GM12878 (cell line): ENCODE measurements around the gene VANGL2. TPM values are rescaled to one million over a fixed set of nuclear protein-coding genes. Genes with fewer than 3 reads are reported as not detected.

Experiments used
- GATAD2B ChIP-seq: fragments of 450-650 bp; conservative IDR thresholded peaks from 2 replicates; pipeline ENCODE4 v1.6.1; 2017; ENCODE audit warnings: low read depth, mild to moderate bottlenecking, moderate library complexity
- HDGF ChIP-seq: fragments of 450-650 bp; IDR thresholded peaks from 2 replicates; pipeline ENCODE4 v1.6.1; 2016; ENCODE audit warnings: antibody characterized with exemption
- RBBP5 ChIP-seq: fragments of 200-600 bp; sonication (generic); conservative IDR thresholded peaks from 2 replicates; pipeline ENCODE4 v1.6.1; 2016
- SP1 ChIP-seq: IDR thresholded peaks from one replicate; pipeline ENCODE4 v1.6.1; 2011; ENCODE audit warnings: low read depth, low read length
- USF1 ChIP-seq: IDR thresholded peaks from 2 replicates; pipeline ENCODE4 v1.6.1; 2011; ENCODE audit warnings: borderline replicate concordance, low read depth, mild to moderate bottlenecking, moderate library complexity, mixed read lengths, low read length; ENCODE audit not compliant: insufficient read depth; ENCODE audit errors: extremely low read length
- ZBTB40 ChIP-seq: fragments of 450-650 bp; IDR thresholded peaks from 2 replicates; pipeline ENCODE4 v1.6.1; 2016; ENCODE audit warnings: mild to moderate bottlenecking, moderate library complexity, borderline replicate concordance
- polyA plus RNA-seq, 11 experiments: library from polyadenylated mRNA; depleted of rRNA in 4 of 11; unstranded in 6 of 11; stranded (reverse) in 5 of 11; fragments of >200 nt; fragmentation: Nextera tagmentation in 4 of 11; fragmentation: Illumina TruSeq in 1 of 11; extraction: Ambion mirVana in 4 of 11; extraction: Trizol in 1 of 11; gene quantifications; 1 replicate in 1 of 11; 2 replicates in 10 of 11; pipeline versions ENCODE4 v1.2.1 to v1.2.3, GENCODE V29; 2011 to 2016; ENCODE audit warnings: inconsistent platforms in 2 of 11, missing spikeins in 2 of 11, low read depth in 1 of 11
- total RNA-seq, 4 experiments: library from RNA; depleted of rRNA in 3 of 4; stranded (reverse); fragments of >200 nt in 3 of 4; fragmentation: Illumina TruSeq in 1 of 4; extraction: Trizol in 1 of 4; gene quantifications; 2 replicates each; pipeline versions ENCODE4 v1.2.1 to v1.2.3, GENCODE V29; 2013 to 2021
- TF ChIP-seq, protein P1 (sequence below): IDR thresholded peaks from 2 replicates; pipeline ENCODE4 v1.6.1; 2012; ENCODE audit warnings: mild to moderate bottlenecking, low read depth, low read length
- TF ChIP-seq, protein P2 (sequence below): fragments of 450-650 bp; IDR thresholded peaks from 2 replicates; pipeline ENCODE4 v1.6.1; 2017; ENCODE audit warnings: low read depth, mild to moderate bottlenecking, moderate library complexity
- TF ChIP-seq, protein P3 (sequence below): IDR thresholded peaks from 2 replicates; pipeline ENCODE4 v1.6.1; 2011; ENCODE audit warnings: low read depth, mild to moderate bottlenecking, low read length, moderate library complexity, borderline replicate concordance; ENCODE audit errors: extremely low read depth
- TF ChIP-seq, protein P4 (sequence below): IDR thresholded peaks from 2 replicates; pipeline ENCODE4 v1.6.1; 2011; ENCODE audit warnings: borderline replicate concordance, low read depth, mild to moderate bottlenecking, moderate library complexity, low read length; ENCODE audit not compliant: insufficient read depth, poor library complexity, severe bottlenecking

Gene VANGL2
- total and polyA plus RNA-seq, 10 of the 15 experiments (the other 5 are each of a cell fraction or from before 2014, with no cell fraction given) = 0.10 to 5.0 (median 0.27) TPM

GRCh38 chr1:160409486-160409885, 9.1 kb downstream of the VANGL2 start (continued):
- TF ChIP-seq, protein P1, sequence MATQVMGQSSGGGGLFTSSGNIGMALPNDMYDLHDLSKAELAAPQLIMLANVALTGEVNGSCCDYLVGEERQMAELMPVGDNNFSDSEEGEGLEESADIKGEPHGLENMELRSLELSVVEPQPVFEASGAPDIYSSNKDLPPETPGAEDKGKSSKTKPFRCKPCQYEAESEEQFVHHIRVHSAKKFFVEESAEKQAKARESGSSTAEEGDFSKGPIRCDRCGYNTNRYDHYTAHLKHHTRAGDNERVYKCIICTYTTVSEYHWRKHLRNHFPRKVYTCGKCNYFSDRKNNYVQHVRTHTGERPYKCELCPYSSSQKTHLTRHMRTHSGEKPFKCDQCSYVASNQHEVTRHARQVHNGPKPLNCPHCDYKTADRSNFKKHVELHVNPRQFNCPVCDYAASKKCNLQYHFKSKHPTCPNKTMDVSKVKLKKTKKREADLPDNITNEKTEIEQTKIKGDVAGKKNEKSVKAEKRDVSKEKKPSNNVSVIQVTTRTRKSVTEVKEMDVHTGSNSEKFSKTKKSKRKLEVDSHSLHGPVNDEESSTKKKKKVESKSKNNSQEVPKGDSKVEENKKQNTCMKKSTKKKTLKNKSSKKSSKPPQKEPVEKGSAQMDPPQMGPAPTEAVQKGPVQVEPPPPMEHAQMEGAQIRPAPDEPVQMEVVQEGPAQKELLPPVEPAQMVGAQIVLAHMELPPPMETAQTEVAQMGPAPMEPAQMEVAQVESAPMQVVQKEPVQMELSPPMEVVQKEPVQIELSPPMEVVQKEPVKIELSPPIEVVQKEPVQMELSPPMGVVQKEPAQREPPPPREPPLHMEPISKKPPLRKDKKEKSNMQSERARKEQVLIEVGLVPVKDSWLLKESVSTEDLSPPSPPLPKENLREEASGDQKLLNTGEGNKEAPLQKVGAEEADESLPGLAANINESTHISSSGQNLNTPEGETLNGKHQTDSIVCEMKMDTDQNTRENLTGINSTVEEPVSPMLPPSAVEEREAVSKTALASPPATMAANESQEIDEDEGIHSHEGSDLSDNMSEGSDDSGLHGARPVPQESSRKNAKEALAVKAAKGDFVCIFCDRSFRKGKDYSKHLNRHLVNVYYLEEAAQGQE = no peak
- TF ChIP-seq USF1 = no peak
- no peak for TF ChIP-seq RBBP5
- no peak for TF ChIP-seq ZBTB40
- no peak for TF ChIP-seq GATAD2B
- TF ChIP-seq, protein P2, sequence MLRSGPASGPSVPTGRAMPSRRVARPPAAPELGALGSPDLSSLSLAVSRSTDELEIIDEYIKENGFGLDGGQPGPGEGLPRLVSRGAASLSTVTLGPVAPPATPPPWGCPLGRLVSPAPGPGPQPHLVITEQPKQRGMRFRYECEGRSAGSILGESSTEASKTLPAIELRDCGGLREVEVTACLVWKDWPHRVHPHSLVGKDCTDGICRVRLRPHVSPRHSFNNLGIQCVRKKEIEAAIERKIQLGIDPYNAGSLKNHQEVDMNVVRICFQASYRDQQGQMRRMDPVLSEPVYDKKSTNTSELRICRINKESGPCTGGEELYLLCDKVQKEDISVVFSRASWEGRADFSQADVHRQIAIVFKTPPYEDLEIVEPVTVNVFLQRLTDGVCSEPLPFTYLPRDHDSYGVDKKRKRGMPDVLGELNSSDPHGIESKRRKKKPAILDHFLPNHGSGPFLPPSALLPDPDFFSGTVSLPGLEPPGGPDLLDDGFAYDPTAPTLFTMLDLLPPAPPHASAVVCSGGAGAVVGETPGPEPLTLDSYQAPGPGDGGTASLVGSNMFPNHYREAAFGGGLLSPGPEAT = no peak
- TF ChIP-seq HDGF = no peak
- TF ChIP-seq SP1 = no peak
- TF ChIP-seq, protein P3, sequence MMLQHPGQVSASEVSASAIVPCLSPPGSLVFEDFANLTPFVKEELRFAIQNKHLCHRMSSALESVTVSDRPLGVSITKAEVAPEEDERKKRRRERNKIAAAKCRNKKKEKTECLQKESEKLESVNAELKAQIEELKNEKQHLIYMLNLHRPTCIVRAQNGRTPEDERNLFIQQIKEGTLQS = no peak
- TF ChIP-seq, protein P4, sequence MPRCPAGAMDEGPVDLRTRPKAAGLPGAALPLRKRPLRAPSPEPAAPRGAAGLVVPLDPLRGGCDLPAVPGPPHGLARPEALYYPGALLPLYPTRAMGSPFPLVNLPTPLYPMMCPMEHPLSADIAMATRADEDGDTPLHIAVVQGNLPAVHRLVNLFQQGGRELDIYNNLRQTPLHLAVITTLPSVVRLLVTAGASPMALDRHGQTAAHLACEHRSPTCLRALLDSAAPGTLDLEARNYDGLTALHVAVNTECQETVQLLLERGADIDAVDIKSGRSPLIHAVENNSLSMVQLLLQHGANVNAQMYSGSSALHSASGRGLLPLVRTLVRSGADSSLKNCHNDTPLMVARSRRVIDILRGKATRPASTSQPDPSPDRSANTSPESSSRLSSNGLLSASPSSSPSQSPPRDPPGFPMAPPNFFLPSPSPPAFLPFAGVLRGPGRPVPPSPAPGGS = no peak
